WTC11 (cell line): ENCODE data around the gene CARD9. TPM values are rescaled to one million over a fixed set of nuclear protein-coding genes. Genes with fewer than 3 reads are reported as not detected.
A peak's percentile ranks its signal among the peaks of the same experiment; 100 is the strongest.

Source experiments
- ATAC-seq: fragments of 200-7000 bp; cut with Tn5 transposase; 2 replicates; pipeline ENCODE4 v1.10.0; 2021; ENCODE audit warnings: mild to moderate bottlenecking, moderate library complexity
- CTCF ChIA-PET: fragments of 300-600 bp; sonication (Branson Sonifier 250); formaldehyde crosslinking; loops from one replicate; lab custom pipeline; 2021; ENCODE audit warnings: antibody characterized with exemption; lab: Charles Lee
- POLR2A ChIA-PET: fragments of 350-600 bp; sonication (Branson Sonifier 250); formaldehyde crosslinking; loops from one replicate; lab custom pipeline; 2021; ENCODE audit warnings: antibody characterized with exemption; lab: Charles Lee
- DNase-seq: peaks from one replicate; pipeline ENCODE4 v3.0.0; 2021; ENCODE audit warnings: low spot score
- H3K27ac Mint-ChIP-seq: 2 replicates; pipeline ENCODE4 v1.8.0; 2021; ENCODE audit warnings: mixed read lengths
- H3K27me3 Mint-ChIP-seq: 2 replicates; pipeline ENCODE4 v1.8.0; 2021; ENCODE audit warnings: low read depth, mild to moderate bottlenecking, moderate library complexity, mixed read lengths
- H3K36me3 Mint-ChIP-seq: 2 replicates; pipeline ENCODE4 v1.8.0; 2021; ENCODE audit warnings: mixed read lengths
- H3K4me1 Mint-ChIP-seq: 2 replicates; pipeline ENCODE4 v1.8.0; 2022; ENCODE audit warnings: mixed read lengths
- H3K4me3 Mint-ChIP-seq: 2 replicates; pipeline ENCODE4 v1.8.0; 2021; ENCODE audit warnings: mild to moderate bottlenecking, moderate library complexity, mixed read lengths
- H3K9me3 Mint-ChIP-seq: 2 replicates; pipeline ENCODE4 v1.8.0; 2021; ENCODE audit warnings: mixed read lengths
- ELF4 ChIP-seq: sonication (generic); formaldehyde crosslinking; IDR thresholded peaks from 2 replicates; pipeline ENCODE4 v1.8.1; 2022; ENCODE audit warnings: low read depth, mild to moderate bottlenecking, moderate library complexity, missing genetic modification reagents
- ETV6 ChIP-seq: sonication (generic); formaldehyde crosslinking; IDR thresholded peaks from 2 replicates; pipeline ENCODE4 v1.8.1; 2022; ENCODE audit warnings: mild to moderate bottlenecking, missing genetic modification reagents
- GRHL2 ChIP-seq: fragments of 250-450 bp; sonication (Bioruptor Pico); IDR thresholded peaks from 2 replicates; pipeline ENCODE4 v1.8.0; 2022; ENCODE audit warnings: mild to moderate bottlenecking, moderate library complexity; ENCODE audit not compliant: insufficient replicate concordance, severe bottlenecking
- JAZF1 ChIP-seq: fragments of 250-450 bp; sonication (Bioruptor Pico); IDR thresholded peaks from 2 replicates; pipeline ENCODE4 v1.9.0; 2021; ENCODE audit warnings: moderate library complexity, mild to moderate bottlenecking, inconsistent platforms
- JUN ChIP-seq: sonication (generic); formaldehyde crosslinking; IDR thresholded peaks from 2 replicates; pipeline ENCODE4 v1.8.0; 2023; ENCODE audit warnings: mild to moderate bottlenecking, missing genetic modification reagents
- NFATC4 ChIP-seq: fragments of 250-450 bp; sonication (Bioruptor Pico); IDR thresholded peaks from 2 replicates; pipeline ENCODE4 v1.9.0; 2021; ENCODE audit warnings: mild to moderate bottlenecking
- NFE2L1 ChIP-seq: sonication (generic); formaldehyde crosslinking; IDR thresholded peaks from 2 replicates; pipeline ENCODE4 v1.8.1; 2023; ENCODE audit warnings: missing genetic modification reagents
- TEAD1 ChIP-seq: sonication (generic); formaldehyde crosslinking; IDR thresholded peaks from 2 replicates; pipeline ENCODE4 v1.8.0; 2022; ENCODE audit warnings: mild to moderate bottlenecking, missing genetic modification reagents
- TP53 ChIP-seq: sonication (generic); formaldehyde crosslinking; IDR thresholded peaks from 2 replicates; pipeline ENCODE4 v1.8.1; 2023; ENCODE audit warnings: mild to moderate bottlenecking, missing genetic modification reagents
- ZNF121 ChIP-seq: sonication (generic); formaldehyde crosslinking; IDR thresholded peaks from 2 replicates; pipeline ENCODE4 v1.8.0; 2023; ENCODE audit warnings: missing genetic modification reagents
- ZNF263 ChIP-seq: sonication (generic); formaldehyde crosslinking; IDR thresholded peaks from 2 replicates; pipeline ENCODE4 v1.8.1; 2022; ENCODE audit warnings: low read depth, mild to moderate bottlenecking, moderate library complexity, missing genetic modification reagents
- ZNF396 ChIP-seq: fragments of 250-450 bp; sonication (Bioruptor Pico); IDR thresholded peaks from 2 replicates; pipeline ENCODE4 v1.8.0; 2021; ENCODE audit warnings: mild to moderate bottlenecking, moderate library complexity, borderline replicate concordance
- ZNF423 ChIP-seq: fragments of 250-450 bp; sonication (Bioruptor Pico); IDR thresholded peaks from 2 replicates; pipeline ENCODE4 v2.1.2; 2022; ENCODE audit warnings: mild to moderate bottlenecking, moderate library complexity
- ZNF671 ChIP-seq: fragments of 250-450 bp; sonication (Bioruptor Pico); IDR thresholded peaks from 2 replicates; pipeline ENCODE4 v1.8.0; 2021; ENCODE audit warnings: mild to moderate bottlenecking
- total RNA-seq: library from RNA; stranded (reverse); gene quantifications from 3 replicates; pipeline ENCODE4 v1.2.3, GENCODE V29; 2021
- TF ChIP-seq, protein P1 (sequence below): fragments of 250-450 bp; sonication (Bioruptor Pico); IDR thresholded peaks from 2 replicates; pipeline ENCODE4 v1.9.0; 2021; ENCODE audit warnings: mild to moderate bottlenecking
- TF ChIP-seq, protein P2 (sequence below): sonication (generic); formaldehyde crosslinking; IDR thresholded peaks from 2 replicates; pipeline ENCODE4 v1.8.1; 2023; ENCODE audit warnings: mild to moderate bottlenecking, moderate library complexity, missing genetic modification reagents
- TF ChIP-seq, protein P3 (sequence below): fragments of 250-450 bp; sonication (Bioruptor Pico); IDR thresholded peaks from 2 replicates; pipeline ENCODE4 v2.1.2; 2022; ENCODE audit warnings: mild to moderate bottlenecking, moderate library complexity
- TF ChIP-seq, protein P4 (sequence below): sonication (generic); formaldehyde crosslinking; IDR thresholded peaks from 2 replicates; pipeline ENCODE4 v1.8.0; 2022; ENCODE audit warnings: missing genetic modification reagents
- TF ChIP-seq, protein P5 (sequence below): sonication (generic); formaldehyde crosslinking; IDR thresholded peaks from 2 replicates; pipeline ENCODE4 v1.8.0; 2022; ENCODE audit warnings: mild to moderate bottlenecking, missing genetic modification reagents
- TF ChIP-seq, protein P6 (sequence below): fragments of 250-450 bp; sonication (Bioruptor Pico); IDR thresholded peaks from 2 replicates; pipeline ENCODE4 v1.9.0; 2021; ENCODE audit warnings: mild to moderate bottlenecking, borderline replicate concordance

Gene CARD9
- total RNA-seq, 1 experiment from 2014 or later = 0.96 TPM

DNA sequence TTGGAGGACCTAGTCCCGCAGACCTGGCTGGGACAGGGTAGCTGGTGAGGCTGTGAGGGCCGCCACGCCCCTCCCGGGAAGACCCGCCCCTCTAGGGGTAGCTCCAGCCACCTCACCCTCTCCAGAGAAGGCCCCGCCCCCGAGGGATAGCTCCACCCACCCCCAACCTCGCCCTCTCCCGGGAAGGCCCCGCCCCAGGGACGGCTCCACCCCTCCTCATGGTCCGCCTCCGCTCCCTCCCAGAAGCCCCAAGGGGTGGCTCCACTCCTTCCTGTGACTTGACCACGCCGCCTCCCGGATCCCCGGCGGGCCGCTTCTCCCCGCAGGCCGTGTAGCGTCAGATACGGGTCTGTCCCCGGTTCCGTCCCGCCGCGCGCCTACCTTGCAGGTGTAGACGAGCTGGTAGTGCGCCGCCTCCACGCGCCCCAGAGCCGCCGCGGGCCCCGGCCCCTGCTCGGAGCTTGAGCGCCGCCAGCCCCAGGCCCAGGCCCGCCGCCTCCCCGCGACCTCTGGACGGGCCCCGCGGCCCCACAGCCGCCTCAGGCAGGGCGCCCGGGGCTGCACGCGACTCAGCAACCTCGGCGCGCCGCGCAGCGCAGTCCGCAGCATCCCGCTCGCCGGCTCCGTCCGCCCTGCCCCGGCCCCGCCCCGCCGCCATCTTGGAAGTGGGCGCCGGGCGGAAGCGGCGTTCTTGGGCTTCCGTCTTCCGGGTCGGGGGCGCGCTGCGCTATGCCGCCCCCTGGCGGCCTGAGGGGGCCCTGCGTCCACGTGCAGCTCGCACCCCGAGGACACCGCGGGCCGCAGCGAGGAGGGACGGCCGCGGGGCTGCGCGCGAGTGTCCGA lies 10.1 kb downstream of the CARD9 start, which contains the start of gene DNLZ:
Gene DNLZ (minus strand): TSS at position 639 of the 843 bp plus-strand sequence. CDS start 30 bp downstream, at position 609.
- Mint-ChIP-seq H3K27ac (peak within 1 kb of the TSS; percentile 45), H3K27me3 (no peaks in the 10 kb centered on the region), H3K4me3 (peak within 1 kb of the TSS; percentile 71), H3K9me3 (no peaks in the 10 kb centered on the region), H3K36me3 (no peaks in the 10 kb centered on the region), H3K4me1 (peaks cover 5% of the 10 kb centered on the region)
- POLR2A ChIA-PET = interaction anchor here (0.7 to 1.9 kb wide), 10 partner anchors 9 to 75 kb away, joined by 3 to 8 read pairs (median 3); partner anchors contain the start of genes ENTR1 and PMPCA
- DNase-seq = peak; percentile 98
- peak; percentile 93 for ATAC-seq
- CTCF ChIA-PET = interaction anchor here (0.5 to 3.8 kb wide), 47 partner anchors 8 to 612 kb away, joined by 3 to 41 read pairs (median 4); partner anchors contain the start of genes CARD9, INPP5E and SNAPC4
- TF ChIP-seq JUN (CRISPR knock-in tag) (no peak), ETV6 (peak; percentile 99), ELF4 (CRISPR knock-in tag) (peak; percentile 83), TEAD1 (CRISPR knock-in tag) (peak; percentile 88), ZNF263 (CRISPR knock-in tag) (no peak), JAZF1 (CRISPR knock-in tag) (no peak), NFATC4 (CRISPR knock-in tag) (no peak), ZNF396 (CRISPR knock-in tag) (no peak), ZNF121 (CRISPR knock-in tag) (no peak; the same call in 1 of the 2 replicates), ZNF423 (CRISPR knock-in tag) (peak; percentile 37; the same call in 1 of the 2 replicates), TP53 (CRISPR knock-in tag) (peak; percentile 96), GRHL2 (CRISPR knock-in tag) (no peak), ZNF671 (no peak), NFE2L1 (CRISPR knock-in tag) (peak; percentile 85; the same call in 1 of the 2 replicates)
- TF ChIP-seq, protein P1, sequence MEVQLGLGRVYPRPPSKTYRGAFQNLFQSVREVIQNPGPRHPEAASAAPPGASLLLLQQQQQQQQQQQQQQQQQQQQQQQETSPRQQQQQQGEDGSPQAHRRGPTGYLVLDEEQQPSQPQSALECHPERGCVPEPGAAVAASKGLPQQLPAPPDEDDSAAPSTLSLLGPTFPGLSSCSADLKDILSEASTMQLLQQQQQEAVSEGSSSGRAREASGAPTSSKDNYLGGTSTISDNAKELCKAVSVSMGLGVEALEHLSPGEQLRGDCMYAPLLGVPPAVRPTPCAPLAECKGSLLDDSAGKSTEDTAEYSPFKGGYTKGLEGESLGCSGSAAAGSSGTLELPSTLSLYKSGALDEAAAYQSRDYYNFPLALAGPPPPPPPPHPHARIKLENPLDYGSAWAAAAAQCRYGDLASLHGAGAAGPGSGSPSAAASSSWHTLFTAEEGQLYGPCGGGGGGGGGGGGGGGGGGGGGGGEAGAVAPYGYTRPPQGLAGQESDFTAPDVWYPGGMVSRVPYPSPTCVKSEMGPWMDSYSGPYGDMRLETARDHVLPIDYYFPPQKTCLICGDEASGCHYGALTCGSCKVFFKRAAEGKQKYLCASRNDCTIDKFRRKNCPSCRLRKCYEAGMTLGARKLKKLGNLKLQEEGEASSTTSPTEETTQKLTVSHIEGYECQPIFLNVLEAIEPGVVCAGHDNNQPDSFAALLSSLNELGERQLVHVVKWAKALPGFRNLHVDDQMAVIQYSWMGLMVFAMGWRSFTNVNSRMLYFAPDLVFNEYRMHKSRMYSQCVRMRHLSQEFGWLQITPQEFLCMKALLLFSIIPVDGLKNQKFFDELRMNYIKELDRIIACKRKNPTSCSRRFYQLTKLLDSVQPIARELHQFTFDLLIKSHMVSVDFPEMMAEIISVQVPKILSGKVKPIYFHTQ (CRISPR knock-in tag) = no peak
- TF ChIP-seq, protein P2, sequence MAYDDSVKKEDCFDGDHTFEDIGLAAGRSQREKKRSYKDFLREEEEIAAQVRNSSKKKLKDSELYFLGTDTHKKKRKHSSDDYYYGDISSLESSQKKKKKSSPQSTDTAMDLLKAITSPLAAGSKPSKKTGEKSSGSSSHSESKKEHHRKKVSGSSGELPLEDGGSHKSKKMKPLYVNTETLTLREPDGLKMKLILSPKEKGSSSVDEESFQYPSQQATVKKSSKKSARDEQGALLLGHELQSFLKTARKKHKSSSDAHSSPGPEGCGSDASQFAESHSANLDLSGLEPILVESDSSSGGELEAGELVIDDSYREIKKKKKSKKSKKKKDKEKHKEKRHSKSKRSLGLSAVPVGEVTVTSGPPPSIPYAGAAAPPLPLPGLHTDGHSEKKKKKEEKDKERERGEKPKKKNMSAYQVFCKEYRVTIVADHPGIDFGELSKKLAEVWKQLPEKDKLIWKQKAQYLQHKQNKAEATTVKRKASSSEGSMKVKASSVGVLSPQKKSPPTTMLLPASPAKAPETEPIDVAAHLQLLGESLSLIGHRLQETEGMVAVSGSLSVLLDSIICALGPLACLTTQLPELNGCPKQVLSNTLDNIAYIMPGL = peak; percentile 63; the same call in 1 of the 2 replicates
- TF ChIP-seq, protein P3, sequence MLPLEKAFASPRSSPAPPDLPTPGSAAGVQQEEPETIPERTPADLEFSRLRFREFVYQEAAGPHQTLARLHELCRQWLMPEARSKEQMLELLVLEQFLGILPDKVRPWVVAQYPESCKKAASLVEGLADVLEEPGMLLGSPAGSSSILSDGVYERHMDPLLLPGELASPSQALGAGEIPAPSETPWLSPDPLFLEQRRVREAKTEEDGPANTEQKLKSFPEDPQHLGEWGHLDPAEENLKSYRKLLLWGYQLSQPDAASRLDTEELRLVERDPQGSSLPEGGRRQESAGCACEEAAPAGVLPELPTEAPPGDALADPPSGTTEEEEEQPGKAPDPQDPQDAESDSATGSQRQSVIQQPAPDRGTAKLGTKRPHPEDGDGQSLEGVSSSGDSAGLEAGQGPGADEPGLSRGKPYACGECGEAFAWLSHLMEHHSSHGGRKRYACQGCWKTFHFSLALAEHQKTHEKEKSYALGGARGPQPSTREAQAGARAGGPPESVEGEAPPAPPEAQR = no peak
- TF ChIP-seq, protein P4, sequence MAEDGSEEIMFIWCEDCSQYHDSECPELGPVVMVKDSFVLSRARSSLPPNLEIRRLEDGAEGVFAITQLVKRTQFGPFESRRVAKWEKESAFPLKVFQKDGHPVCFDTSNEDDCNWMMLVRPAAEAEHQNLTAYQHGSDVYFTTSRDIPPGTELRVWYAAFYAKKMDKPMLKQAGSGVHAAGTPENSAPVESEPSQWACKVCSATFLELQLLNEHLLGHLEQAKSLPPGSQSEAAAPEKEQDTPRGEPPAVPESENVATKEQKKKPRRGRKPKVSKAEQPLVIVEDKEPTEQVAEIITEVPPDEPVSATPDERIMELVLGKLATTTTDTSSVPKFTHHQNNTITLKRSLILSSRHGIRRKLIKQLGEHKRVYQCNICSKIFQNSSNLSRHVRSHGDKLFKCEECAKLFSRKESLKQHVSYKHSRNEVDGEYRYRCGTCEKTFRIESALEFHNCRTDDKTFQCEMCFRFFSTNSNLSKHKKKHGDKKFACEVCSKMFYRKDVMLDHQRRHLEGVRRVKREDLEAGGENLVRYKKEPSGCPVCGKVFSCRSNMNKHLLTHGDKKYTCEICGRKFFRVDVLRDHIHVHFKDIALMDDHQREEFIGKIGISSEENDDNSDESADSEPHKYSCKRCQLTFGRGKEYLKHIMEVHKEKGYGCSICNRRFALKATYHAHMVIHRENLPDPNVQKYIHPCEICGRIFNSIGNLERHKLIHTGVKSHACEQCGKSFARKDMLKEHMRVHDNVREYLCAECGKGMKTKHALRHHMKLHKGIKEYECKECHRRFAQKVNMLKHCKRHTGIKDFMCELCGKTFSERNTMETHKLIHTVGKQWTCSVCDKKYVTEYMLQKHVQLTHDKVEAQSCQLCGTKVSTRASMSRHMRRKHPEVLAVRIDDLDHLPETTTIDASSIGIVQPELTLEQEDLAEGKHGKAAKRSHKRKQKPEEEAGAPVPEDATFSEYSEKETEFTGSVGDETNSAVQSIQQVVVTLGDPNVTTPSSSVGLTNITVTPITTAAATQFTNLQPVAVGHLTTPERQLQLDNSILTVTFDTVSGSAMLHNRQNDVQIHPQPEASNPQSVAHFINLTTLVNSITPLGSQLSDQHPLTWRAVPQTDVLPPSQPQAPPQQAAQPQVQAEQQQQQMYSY (CRISPR knock-in tag) = no peak
- TF ChIP-seq, protein P5, sequence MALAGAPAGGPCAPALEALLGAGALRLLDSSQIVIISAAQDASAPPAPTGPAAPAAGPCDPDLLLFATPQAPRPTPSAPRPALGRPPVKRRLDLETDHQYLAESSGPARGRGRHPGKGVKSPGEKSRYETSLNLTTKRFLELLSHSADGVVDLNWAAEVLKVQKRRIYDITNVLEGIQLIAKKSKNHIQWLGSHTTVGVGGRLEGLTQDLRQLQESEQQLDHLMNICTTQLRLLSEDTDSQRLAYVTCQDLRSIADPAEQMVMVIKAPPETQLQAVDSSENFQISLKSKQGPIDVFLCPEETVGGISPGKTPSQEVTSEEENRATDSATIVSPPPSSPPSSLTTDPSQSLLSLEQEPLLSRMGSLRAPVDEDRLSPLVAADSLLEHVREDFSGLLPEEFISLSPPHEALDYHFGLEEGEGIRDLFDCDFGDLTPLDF = peak; percentile 94
- TF ChIP-seq, protein P6, sequence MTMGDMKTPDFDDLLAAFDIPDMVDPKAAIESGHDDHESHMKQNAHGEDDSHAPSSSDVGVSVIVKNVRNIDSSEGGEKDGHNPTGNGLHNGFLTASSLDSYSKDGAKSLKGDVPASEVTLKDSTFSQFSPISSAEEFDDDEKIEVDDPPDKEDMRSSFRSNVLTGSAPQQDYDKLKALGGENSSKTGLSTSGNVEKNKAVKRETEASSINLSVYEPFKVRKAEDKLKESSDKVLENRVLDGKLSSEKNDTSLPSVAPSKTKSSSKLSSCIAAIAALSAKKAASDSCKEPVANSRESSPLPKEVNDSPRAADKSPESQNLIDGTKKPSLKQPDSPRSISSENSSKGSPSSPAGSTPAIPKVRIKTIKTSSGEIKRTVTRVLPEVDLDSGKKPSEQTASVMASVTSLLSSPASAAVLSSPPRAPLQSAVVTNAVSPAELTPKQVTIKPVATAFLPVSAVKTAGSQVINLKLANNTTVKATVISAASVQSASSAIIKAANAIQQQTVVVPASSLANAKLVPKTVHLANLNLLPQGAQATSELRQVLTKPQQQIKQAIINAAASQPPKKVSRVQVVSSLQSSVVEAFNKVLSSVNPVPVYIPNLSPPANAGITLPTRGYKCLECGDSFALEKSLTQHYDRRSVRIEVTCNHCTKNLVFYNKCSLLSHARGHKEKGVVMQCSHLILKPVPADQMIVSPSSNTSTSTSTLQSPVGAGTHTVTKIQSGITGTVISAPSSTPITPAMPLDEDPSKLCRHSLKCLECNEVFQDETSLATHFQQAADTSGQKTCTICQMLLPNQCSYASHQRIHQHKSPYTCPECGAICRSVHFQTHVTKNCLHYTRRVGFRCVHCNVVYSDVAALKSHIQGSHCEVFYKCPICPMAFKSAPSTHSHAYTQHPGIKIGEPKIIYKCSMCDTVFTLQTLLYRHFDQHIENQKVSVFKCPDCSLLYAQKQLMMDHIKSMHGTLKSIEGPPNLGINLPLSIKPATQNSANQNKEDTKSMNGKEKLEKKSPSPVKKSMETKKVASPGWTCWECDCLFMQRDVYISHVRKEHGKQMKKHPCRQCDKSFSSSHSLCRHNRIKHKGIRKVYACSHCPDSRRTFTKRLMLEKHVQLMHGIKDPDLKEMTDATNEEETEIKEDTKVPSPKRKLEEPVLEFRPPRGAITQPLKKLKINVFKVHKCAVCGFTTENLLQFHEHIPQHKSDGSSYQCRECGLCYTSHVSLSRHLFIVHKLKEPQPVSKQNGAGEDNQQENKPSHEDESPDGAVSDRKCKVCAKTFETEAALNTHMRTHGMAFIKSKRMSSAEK (CRISPR knock-in tag) = 0 out of 2 replicates have a peak, but pooled peaks have one; percentile 14
